Activated CD8-positive, alpha-beta memory T cell treated with anti-CD3 and anti-CD28 coated beads, Interleukin-2, amount 50 U/mL, for 24 hours (primary cell): ENCODE results near the gene HDGFL2.

ENCODE experiments used
- DNase-seq: peaks from one replicate; pipeline ENCODE4 v3.0.0-alpha.2; 2020; ENCODE audit errors: extremely low read depth

The HDGFL2 gene

DNA sequence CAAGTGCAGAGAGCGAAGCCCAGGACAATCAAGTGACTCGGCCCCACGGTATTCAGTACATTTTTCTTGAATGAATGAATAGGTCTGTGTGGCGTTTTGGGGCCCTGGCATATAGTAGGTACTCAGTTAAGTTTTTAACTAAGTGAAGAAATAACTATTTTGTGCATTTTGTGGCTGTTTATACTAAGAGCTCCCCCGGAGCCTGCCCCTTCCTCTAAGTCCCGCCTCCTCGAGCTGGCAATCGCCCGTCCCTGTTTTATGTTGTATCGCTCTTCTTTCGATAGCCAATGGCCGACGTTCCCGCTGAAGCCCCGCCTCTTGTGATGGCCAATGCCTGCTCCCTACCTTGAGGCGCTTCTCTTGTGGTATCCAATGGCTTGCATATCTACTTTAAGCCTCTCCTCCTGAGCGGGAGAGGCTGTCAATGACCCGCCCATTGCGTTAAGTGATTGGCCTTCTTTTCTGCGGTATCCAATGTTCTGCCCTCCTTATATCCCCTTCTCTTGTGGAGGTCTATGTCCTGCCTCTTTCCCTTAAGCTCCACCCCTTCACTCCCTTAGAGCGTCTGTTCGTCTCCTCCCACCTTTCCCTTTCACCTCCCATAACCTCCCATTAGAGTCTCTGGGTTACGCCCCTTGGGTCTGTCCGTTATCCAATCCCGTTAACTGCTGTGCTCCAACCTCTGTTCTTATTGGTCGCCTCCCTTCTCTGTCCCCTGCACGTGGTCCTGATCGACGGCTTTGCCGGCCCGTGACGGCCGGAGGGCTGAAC is 509 bp upstream of the HDGFL2 start:
- peak; percentile 96 for DNase-seq

DNA sequence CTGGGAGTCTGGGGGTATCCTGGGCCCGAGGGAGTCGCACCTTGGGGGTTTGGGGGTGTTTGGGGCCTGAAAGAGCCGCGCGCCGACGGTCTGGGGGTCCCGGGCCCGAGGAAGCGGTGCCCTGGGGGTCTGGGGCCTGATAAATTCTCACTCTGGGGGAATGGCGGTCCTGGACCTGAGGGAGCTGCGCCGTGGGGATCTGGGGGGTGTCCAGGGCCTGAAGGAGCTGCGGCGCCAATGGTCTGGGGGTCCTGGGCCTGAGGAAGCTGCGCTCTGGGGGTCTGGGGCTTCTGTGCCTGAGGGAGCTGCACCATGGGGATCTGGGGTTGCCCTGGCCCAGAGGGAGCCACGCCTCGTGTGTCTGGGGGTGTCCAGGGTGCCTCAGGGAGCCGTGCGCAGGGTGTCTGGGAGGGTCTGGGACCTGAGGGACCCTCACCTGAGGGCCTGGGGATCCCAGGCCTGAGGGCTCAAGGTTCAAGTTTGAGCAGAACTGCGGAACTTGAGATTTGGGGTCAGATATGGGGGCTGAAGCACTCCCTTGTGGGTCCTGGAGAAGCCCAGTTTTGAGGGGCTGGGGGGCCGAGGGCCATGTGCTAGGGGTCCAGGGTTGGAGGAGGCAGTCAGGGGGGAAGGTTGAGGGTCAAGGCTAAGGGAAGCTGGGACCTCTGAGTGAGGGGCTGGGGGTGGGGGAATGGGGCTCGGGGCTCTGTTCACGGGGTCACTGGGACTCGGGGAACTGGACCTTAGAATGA is 1.1 kb downstream of the HDGFL2 start:
- no peak for DNase-seq

DNA sequence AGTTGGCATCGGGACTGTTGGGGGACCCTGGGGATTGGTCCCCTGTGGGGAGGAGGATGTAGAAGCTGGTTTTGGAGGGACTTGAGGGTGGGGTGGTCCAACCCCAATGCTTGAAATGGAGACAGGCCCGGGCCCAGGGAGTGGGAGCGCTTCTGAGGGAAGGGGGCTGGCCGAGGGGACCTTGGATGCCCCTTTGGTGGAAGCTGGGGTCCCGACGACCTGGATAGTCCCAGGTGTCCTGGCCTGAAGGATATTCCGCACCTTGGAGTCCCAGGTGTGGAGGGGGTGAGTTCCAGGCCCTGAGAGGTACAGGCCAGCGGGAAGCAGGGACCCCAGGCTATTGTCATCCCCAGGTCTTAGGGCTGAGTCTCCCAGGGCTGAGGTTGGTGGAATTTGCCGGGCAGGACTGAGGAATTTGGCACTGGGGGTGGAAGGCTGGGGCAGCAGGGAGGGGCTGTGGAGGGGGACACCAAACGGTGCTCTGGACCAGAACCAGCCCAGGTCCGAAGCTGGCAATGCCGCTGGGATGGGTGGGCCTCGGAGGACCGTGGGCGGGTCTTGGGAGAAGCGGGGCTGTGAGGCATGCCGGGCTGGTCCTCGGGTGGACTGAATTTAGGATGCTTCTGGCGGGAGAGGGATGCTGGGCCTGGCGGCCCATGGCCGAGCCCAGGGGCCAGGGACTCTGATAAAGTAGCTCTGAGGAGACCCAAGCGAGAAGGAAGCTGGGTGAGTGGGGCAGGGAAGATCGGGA is 1.8 kb downstream of the HDGFL2 start:
- no peak for DNase-seq

DNA sequence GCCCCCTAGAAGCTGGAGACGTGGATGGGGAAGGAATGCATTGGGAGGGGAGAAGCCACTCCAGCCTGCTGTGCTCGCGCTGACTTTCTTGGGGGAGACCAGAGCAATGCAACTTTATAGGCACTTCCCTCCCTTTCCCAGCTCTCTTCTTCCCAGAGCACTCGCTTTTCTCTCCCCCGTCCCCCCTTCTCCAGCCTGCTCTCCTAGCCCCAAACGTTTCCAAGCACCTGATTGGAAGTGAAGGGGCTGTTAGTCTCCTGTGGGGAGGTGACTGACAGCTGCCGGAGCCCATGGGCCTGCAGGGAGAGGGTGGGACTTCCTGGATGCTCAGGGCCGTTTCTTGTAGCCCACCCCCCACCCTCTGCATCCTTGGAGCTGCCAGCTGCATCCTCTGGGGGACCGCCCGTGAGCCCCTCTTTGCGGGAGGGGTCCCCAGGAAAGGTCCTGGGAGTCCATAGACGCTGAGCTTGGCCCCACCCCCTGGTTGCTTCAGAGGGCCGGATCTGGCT is 2.5 kb downstream of the HDGFL2 start:
- no peak for DNase-seq

DNA sequence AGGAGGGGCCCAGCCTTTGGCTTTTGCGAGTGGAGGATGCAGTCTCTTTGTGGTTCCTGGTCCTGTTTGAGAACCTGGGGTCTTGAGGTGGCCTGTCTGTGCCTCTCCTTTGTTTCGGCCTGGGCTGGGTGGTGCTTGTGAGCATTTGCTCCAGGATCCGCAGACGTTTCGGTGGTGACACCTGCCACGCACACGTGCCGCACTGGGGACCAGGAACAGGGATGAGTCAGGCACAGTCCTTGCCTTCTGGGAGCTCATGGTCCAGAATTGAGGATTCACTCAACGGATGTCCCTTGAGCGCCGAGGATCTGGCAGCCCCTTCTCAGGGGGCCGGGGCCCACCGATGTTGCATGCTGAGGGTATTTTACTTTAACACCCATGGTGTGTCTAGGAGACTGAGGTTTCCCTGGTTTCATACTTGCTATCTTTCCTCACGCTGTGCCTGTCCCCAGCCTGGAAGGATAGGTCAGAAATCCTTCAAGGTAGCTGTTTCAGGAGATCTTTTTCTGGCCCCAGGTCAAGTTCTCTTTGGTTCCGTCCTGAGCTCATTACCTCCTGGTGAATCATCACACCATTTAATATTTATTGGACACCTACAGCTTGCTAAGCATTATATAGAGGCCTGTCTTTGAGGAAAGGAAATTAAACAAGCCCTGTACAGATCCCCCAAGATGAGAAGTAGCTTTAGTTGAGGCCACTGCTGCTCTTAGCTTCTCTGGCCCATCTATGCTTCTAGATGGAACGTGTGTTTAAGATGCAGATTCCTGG is 5.1 kb downstream of the HDGFL2 start:
- no peak for DNase-seq

DNA sequence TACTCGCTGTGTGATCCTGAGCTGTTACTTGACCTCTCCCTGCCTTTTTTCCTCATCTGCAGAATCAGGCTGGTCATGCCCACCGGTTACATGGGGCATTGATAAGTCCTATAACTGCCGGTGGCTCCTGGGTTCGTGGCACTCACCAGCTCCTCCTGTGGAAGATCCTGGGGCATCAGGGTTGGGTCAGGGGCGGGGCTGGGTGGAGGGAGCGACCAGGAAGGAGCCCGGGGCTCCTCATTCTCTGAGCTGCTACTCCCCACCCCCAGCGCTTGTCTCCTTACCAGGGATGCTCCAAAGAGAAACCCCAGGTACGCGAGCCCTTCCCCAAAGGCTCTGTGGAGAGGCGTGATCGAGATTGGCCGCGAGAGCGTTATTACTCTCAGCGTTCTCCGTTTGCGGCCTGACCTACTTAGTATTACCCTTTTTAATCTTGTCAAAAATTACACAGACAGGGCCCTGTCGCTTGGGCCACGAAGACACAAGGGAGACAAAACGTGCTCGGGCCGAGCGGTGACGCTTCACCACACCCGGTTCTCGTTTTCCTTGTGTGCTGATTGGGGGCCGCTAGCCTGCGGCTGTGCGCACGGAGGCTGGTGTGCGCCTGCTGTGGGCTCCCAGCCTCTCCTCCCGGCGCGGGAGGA is 10.7 kb downstream of the HDGFL2 start:
- no peak for DNase-seq

DNA sequence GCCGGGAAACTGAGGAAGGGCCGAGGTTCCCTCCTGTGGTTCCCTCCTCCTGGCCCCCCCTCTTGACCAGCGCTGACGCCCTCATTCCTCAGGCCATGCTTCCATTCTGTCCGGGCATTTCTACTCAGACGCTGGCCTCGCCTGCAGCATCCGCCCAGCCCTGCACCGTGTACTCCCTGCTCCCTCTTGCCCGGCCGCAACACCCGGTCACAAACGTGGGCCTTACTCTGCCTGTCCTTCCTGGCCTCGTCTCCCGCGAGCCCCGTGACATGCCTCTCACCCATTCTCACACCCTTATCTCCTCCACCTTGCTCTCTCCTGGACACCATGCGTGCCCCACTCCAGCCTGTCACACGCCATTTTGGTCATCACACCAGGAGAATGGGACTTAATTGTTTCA is 11.3 kb downstream of the HDGFL2 start:
- no peak for DNase-seq

DNA sequence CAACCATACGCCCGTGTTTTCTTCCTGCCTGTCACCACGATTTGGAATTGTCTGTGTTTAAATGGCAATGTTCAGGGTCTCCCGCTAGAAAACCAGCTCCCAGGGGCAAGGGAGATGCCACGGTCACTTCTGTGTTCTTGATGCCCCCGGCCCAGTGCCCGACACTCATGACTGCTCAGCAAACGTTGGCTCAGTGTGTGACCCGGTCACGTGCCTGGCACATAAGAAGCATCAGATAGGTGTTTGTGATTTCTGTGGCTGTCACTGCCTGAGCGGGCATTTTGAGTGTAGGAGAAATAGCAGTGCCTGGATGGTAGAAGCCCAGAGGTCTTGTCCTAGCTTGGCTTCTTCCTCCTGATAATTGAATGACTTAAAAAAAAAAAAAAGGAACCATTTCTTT is 15.5 kb downstream of the HDGFL2 start:
- DNase-seq, result no peak

DNA sequence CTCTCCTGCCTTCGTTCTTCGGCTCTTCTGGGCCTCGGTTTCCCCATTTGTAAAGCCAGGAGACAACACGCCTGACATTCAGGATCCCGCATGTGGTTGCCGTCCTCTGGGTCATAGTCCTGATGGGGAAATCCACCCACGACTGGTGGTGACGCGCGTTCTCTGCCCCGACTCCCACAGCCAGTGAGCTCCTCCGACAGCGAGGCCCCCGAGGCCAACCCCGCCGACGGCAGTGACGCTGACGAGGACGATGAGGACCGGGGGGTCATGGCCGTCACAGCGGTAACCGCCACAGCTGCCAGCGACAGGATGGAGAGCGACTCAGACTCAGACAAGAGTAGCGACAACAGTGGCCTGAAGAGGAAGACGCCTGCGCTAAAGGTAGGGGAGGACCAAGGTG is 16.4 kb downstream of the HDGFL2 start:
- DNase-seq, result no peak

DNA sequence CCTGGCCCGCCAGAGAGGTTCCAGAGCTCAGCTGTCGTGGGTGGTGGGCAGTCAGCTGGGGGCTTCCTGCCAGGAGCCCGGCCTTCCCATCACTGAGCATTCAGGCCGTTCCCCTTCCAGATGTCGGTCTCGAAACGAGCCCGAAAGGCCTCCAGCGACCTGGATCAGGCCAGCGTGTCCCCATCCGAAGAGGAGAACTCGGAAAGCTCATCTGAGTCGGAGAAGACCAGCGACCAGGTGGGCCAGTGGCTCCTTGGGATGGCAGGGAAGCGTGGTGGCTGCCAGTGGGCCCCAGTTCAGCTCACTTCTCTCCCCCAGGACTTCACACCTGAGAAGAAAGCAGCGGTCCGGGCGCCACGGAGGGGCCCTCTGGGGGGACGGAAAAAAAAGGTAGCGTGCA is 19.3 kb downstream of the HDGFL2 start:
- no peak for DNase-seq

DNA sequence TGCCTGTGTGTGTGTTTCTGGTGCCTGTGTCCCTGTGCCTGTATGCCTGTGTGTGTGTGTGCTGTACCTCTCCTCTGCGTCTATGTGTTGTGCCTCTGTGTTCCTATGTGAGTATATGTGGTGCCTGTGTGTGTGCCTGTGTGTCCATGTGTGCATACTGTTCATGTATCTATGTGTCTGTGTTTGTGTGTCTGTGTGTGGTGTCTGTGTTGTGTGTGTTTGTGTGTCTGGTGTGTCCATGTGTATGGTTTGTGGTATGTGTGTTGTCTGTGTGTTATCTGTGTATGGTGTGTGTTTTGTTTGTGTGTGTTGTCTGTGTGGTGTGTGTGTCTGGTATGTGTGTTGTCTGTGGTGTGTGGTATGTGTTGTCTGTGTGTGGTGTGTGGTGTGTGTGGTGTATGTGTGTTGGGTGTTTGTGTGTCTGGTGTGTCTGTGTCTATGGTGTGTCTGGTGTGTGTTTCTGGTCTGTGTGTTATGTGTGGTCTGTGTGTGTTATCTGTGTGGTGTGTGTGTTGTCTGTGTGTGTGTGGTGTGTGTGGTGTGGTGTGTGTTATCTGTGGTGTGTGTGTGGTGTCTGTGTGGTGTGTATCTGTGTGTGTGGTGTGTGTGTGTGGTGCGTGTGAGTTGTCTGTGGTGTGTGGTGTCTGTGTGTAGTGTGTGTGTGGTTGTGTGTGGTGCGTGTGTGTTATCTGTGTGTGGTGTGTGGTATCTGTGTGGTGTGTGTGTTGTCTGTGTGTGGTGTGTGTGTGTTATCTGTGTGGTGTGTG is 20.4 kb downstream of the HDGFL2 start:
- no peak for DNase-seq

DNA sequence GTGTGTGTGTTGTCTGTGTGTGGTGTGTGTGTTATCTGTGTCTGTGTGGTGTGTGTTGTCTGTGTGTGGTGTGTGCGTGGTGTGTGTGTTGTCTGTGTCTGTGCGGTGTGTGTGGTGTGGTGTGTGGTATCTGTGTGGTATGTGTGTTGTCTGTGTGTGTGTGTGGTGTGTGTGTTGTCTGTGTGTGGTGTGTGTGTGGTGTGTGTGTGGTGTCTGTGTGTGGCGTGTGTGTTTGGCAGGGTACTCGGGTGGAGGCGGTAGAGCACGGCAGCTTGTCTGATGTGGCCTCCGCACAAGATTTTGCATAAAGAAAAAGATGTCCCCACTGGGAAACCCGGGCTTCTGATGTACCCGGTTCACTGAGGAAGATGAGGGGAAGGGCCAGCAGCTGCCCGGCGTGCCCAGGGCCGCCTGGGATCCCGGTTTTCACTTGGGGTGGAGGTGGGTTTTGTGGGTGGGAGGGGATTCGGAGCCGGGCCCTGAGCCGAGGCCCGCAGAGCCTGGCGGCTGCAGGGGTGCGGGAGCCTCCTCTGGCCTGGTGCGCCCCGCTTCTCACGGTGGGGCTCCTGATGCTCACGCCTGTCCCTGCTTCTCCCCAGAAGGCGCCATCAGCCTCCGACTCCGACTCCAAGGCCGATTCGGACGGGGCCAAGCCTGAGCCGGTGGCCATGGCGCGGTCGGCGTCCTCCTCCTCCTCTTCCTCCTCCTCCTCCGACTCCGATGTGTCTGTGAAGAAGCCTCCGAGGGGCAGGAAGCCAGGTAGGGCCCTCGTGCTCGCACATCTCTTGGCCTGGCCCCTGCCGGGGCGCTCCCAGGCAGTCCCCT is 21.2 kb downstream of the HDGFL2 start:
- no peak for DNase-seq

DNA sequence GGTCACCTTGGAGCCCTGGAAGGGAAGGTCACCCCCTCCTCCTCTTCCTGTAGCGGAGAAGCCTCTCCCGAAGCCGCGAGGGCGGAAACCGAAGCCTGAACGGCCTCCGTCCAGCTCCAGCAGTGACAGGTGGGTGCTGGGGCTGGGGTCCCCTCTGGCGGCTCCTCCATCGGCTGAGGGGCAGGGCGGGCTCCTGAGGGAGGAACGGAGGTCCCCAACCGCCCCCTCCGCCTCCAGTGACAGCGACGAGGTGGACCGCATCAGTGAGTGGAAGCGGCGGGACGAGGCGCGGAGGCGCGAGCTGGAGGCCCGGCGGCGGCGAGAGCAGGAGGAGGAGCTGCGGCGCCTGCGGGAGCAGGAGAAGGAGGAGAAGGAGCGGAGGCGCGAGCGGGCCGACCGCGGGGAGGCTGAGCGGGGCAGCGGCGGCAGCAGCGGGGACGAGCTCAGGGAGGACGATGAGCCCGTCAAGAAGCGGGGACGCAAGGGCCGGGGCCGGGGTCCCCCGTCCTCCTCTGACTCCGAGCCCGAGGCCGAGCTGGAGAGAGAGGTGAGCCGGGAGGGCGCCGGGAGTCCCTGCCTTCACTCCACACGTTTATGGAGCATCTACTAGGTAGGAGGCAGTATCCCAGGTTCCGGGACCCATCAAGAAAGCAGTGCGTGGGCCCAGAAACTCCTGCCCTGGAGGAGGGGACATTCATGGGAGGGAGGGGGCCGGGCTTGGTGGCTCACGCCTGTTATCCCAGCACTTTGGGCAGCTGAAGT is 22.0 kb downstream of the HDGFL2 start:
- no peak for DNase-seq

DNA sequence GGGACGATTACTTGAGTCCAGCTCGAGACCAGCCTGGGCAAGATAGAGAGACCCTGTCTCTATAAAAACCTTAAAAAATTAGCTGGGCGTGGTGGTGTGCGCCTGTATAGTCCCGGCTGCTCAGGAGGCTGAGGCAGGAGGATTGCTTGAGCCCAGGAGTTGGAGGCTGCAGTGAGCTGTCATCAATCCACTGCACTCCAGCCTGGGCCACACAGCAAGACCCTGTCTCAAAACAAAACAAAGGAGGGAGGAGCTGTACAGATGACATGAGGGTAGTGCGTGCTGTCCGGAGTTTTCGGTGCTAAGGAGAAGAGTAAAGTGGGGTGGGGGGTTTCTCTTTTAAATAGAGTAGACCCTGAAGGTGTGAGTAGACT is 22.6 kb downstream of the HDGFL2 start:
- no peak for DNase-seq

DNA sequence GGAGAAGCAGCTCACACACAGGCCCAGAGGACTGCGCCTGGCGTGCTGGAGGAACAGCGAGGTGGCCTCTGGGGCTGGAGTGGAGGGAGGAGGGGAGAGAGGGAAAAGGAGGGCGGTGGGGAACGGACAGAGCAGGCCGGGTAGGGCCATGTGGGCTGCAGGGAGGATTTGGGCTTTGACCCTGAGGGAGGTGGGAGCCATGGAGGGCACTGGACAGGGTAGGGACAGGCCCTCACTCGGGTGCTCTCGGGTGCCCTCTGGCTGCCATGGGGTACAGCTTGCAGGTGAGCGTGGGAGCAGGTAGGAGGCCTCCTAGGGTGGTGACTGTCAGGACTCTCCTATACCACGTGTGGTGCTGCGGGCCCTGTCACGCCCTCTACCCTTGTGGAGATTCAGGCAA is 23.4 kb downstream of the HDGFL2 start:
- DNase-seq, result no peak

DNA sequence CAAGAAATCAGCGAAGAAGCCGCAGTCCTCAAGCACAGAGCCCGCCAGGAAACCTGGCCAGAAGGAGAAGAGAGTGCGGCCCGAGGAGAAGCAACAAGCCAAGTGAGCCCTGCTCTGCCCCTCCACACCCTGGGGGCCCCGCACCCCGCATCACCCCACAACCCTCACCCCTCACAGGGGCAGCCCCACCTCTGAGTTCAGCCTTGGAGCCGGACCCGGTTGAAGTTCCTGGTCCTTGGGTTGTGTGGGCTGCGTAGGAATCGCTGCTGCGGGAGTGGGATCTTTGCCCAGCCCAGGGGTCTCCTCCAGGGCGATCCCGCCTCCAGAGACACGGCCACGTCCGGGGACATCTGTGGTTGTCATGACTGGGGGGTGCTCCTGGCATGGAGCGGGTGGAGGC is 24.2 kb downstream of the HDGFL2 start:
- no peak for DNase-seq

DNA sequence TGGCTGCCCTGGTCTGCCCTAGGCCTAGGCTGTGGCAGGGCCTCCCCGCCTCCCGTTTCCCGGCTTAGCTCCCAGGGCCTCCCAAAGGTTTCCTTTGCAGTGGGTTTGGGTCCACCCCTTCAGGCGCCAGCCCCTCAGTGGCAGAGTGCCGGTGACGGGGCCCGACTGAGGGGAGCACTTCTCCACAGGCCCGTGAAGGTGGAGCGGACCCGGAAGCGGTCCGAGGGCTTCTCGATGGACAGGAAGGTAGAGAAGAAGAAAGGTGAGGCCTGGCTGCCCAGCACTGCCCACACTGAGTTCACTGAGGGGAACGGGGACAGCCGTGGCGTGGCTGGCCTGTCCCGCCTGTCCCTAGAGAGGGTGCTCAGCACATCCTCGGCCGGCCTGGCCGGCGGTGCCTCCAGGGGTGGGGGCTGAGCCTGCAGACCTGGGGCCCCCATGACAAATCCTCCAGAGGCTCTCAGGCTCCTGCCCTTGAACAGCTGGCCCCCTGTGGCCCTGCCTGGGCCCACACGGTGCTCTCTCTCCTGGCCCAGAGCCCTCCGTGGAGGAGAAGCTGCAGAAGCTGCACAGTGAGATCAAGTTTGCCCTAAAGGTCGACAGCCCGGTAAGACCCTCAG is 25.8 kb downstream of the HDGFL2 start:
- no peak for DNase-seq

DNA sequence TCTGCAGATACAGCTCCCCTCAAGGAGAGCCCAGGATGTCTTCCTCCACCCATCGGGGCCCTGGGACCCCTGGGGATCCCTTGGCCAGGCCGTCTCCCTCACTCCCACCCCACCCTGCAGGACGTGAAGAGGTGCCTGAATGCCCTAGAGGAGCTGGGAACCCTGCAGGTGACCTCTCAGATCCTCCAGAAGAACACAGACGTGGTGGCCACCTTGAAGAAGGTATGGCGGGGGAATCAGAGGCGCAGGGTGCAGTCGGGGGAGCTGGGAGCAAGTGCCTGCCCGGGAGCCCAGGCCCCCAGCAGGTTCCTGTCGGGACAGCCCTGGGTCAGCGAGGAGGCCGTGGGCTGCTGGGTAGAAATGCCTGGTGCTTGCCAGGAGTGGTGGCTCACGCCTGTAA is 26.6 kb downstream of the HDGFL2 start:
- no peak for DNase-seq
